ENCODE data around the gene ITPRIP.
A peak's percentile ranks its signal among the peaks of the same experiment; 100 is the strongest.

Gene ITPRIP

DNA sequence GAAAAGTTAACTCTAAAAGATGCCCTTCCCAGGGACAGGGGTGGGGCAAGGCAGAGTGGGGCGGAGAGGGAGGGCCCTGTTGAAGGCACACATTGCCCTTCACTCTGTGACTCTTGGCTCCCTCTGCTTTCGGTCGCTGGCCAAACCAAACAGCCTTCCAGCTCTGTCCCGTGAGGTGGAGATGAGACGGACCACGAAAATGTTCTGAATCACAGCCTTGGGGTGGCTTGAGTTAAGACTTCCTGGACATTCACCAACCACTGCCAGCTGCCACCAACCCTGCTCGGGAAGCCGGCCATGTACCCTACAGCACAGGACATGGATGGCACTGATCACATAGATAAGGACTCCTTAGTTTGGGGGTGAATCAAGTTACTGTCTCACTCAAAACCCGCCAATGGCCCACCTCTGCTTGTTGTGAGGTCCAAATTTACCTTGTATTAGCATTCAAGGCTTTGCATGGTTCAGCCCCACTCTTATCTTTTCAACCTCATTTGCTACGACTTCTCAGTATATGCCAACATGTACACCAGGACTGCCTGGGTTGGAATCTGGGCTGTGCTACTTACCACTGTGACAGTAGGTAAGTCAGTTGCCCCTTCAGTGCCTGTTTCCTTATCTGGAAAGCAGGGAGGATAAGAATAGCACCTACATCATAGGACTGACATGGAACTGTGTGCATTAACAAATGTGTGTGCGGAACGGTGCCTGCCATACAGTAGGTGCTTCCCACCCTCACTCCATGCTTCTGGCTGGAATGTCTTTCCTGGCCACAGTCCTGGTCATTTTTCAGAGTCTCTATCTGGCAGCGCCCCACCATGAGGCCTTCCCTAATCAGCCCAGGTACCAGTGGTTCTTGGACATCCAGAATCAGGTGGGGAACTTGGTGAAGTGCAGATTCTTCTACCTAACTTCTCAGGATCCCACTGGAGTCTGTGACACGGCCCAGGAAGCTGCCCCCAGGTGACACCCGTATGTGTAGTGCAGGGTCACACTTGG, 28.0 kb downstream of the ITPRIP start:
- no peak for DNase-seq (ENCODE audit: low read depth, low spot score)

DNA sequence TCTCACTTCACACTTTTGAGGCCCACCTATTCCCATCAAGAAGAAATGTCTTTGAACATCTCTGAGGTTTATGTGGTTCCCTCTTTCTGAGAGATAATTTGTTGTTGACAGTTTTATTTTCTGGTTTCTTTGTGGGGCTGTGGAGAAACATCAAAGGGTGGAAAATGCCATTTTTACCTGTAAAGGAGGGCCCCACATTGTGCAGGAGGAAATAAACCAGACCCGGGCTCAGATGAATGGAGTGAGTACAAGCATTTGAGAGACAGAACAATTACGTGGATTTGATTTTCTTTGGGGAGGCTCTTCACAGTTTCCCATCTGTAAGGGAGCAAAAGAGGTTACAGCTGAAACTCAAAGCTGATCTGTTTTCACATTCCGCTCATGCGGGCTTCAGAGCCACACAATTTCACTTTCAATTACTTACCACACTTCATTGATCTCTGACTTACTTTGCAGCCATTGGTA, 29.8 kb downstream of the ITPRIP start:
- no peak for DNase-seq (ENCODE audit: low read depth, low spot score)

DNA sequence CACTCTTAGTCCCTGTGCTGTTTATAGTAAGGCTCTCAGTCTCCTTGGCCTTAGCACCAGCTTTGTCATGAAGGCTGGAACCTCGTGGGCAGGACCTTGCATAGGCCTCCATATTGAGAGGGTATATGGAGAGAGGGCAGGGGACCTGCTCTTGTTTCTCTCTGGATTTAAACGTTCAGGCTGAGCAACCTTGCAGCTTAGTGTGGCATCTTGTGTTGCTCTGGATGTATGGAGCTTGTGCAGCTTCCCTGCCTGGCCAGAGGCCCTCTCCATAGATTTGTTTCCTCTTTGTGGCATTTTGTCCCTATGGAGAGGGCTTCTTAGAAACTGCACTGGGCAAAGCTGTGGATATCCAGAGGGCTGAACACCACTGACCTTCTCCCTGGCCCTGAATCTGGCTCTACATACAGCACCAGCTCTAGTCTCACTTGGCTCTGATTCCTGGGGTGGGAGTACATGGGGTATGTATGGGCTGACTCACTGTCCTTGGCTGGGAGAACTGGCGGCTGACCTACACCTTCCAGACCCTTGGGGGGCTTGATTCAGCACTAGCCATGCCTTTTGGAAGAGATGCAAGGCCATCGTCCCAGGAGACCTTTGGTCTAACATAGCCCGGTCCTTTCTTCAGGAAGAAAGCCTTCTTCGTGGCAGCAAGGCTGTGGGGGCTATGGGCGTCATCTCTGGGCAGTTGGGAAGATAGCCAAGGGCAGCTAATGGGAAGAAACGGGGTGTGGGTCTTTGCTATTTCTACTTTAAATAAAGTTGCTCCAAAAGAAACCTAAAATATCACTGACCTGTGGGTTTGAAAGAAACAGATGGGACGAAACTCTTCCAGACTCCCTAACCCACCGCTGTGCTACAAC, 30.5 kb downstream of the ITPRIP start:
- no peak for DNase-seq (ENCODE audit: low read depth, low spot score)

DNA sequence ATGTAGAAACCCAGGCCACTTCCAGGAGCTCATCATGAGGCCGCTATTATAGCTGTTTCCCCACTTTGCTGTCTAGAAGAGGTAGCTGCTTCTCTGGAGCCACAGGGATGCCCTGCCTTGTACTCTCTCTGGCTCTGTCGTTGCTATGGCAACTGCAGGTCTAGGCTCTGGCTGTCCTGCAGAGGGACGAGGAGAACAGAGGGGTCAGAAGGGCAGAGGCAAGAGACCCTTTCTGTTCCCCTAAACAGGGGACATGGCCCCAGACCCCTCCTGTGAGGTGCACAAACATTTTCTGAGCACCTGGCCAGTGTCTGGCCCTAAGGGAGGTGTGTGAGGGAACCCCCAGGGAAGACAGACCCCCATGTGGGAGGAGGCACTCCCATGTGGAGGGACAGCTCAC, 31.4 kb downstream of the ITPRIP start:
- no peak for DNase-seq (ENCODE audit: low read depth, low spot score)

DNA sequence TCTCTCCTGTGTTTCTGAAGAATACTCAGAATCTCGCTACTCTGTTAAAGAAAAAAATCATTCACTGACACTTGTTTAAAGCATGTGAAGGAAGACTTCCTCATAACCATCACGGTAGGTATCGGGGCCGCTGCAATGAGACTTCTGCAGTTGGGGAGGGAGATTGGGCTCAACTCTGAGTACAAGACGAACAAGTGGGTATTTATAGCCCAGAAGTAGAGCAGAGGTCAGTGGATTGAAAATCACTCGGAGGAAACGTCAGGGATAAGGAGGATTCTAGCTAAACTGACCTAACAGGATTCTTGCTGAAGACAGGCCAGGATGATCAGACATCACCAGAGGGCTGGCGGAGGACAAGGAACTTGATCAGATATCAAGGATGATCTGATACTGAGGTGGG, 33.3 kb downstream of the ITPRIP start:
- DNase-seq (ENCODE audit: low read depth, low spot score) = no peak

DNA sequence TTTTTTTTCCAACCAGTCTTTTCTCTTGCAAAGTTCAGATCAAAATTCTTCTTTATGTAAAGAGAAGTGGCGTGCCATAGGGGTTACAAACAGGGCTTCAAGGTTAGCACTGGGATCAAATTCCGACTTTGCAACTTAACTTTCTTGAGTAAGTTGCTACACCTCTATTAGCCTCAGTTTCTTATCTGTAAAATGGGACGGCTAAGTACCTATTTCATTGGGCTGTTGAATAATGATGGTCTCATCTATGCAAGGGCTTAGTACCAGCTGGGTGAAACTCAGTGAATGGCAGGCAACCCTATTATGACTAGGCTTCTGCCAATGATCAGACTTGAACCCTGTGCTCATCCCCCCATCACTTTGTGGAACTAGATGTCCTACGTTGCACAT, 33.9 kb downstream of the ITPRIP start:
- DNase-seq (ENCODE audit: low read depth, low spot score) = no peak

DNA sequence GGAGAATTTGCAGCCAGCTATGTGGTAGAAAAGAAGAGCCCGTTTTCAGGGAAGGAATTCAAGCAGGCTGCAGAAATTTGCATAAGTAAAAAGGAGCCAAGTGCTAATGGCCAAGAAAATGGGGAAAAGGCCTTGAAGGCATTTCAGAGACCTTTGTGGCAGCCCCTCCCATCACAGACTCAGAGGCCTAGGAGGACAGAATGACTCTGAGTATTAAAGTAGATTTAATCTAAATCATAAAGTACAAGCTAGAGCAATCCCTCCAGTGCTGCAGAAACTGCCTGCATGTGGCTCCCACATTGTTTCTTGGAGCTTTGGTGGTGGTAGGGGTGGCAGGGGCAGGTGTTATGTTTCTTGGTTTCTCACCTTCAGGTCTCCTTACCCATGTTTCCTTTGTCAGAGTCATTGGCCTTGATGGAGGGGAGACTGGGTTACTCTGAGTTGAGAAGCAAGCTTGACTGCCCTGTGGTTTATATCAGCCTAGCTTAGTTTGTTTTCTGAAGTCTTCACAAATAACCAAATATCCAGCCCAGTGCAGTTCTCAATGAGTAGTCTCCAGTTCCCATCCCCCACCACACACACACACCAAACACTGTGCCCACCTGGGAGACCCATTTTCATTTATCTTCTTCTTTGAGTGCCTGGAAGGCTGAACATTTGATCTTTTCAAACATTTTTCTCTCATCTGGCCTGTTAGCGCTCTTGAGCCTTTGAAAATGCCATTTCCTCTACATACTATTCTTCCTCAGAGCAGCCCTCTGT, 34.5 kb downstream of the ITPRIP start:
- DNase-seq (ENCODE audit: low read depth, low spot score) = no peak

DNA sequence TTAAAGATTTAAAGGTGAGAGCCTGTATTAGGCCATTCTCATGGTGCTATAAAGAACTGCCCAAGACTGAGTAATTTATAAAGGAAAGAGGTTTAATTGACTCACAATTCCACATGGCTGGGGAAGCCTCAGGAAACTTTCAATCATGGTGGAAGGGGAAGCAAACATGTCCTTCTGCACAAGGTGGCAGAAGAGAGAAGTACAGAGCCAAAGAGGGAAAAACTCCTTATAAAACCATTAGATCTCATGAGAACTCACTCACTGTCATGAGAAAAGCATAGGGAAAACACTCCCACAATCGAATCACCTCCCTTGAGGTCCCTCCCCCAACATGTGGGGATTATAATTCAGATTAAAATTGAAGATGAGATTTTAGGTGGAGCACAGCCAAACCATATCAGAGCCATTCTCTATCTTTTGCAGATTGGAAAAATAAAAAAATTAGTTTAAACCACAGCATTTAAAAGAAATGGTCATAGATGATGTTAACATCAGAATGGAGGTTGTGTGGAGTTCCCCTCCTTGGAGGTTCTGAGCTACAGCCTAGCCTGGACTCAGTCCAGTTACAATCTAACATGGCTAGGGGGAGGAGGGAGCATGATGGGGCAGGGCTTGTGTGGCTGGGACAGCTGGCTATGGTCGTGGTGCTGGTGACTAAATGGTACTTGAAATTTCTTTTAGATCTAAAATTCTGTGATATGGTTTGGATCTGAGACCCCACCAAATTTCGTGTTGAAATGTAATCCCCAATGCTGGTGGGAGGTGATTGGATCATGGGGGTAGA, 36.2 kb downstream of the ITPRIP start:
- DNase-seq (ENCODE audit: low read depth, low spot score) = no peak

DNA sequence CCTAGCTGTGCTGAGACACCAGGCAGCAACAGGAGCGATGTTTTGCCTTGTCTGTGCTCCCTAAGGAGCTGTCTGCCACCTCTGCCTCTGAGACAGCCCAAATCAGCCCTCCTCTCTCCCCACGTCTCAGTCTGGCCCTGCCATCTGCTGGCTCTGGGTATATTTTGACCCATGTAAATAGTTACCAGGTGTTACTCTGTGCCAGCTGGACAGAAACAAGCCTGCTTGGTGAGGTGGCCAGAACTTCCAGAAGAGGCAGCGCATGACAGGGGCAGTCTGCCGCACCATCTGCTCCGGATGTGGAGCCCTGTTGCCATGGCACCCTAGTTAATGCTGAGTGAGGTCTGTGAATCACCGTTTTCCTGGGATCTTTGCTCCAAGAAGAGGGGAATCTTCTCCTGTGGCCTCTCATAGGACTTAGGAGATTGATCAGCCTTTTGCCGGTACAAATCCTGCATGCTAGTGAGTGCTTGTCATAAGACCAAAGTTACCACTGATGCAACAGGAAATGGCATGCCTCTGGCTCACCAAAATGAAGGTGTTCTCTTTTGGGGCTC, 37.5 kb downstream of the ITPRIP start:
- no peak for DNase-seq (ENCODE audit: low read depth, low spot score)

DNA sequence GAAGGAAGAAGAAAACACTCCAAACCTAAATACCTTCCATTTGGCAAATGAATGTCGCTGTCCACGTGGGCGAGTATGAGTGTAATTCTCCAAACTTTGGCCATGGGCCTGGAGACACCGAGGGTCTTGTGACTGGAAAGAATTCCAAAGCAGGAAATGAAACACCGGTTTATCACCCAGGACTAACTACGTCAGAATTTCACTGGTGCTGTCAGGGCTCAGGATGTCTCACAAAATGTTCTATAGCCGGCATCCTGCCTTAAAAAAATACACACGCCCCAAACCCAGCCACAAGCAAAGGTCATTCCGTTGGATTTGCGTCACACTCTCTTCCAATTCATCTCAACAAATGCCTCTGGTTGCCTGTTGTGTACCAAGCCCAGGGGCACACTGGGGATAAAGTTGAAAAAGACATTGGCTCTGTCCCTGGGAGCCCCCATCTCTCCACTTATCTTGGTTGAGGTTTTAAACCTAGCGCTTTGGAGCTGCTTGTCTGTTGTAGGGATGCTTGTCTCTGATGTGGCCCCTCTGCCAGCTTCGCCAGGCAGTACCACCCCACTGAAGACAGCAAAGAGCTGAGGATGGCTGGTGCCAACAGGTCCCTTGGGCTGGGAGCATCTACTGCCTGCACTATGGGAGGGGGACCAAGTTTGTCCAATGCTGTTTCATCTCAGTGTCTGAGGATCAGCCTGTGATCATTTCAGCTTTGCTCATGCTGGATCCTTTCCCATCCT, 38.1 kb downstream of the ITPRIP start:
- no peak for DNase-seq (ENCODE audit: low read depth, low spot score)

DNA sequence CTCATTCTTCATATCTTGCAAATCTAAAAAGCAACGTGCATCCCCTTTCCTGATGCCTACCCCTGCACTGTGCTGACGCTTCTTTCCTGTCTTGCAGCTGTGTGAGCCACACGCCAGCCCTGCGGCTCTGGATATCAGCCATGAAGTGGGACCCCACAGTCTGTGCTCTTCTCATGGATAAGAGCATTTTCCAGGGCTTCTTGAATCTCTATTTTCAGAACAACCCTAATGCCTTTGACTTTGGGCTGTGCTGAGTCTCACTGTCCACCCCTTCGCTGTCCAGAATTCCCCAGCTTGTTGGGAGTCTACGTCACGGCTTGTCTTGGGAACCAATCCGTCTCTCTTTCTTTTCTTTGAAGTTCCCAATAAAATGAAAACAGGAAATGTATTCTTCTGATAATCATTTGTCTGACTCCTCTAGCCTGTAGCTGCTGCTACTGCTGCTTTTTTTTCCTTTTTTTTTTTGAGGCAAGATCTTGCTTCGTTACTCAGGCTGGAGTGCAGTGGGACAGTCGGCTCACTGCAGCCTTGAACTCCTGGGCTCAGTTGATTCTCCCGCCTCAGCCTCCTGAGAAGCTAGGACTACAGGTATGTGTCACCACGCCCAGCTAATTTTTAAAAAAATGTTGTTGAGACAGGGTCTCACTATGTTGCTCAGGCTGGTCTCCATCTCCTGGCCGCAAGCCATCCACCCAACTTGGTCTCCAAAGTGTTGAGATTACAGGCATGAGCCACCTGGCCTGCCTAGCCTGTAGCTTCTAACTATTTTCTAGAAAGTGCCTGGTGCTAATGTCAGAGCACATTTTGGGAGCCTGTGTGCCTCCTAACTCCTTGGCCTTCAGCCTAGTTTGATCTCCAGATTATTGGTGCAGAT, 39.0 kb downstream of the ITPRIP start:
- DNase-seq (ENCODE audit: low read depth, low spot score) = no peak

DNA sequence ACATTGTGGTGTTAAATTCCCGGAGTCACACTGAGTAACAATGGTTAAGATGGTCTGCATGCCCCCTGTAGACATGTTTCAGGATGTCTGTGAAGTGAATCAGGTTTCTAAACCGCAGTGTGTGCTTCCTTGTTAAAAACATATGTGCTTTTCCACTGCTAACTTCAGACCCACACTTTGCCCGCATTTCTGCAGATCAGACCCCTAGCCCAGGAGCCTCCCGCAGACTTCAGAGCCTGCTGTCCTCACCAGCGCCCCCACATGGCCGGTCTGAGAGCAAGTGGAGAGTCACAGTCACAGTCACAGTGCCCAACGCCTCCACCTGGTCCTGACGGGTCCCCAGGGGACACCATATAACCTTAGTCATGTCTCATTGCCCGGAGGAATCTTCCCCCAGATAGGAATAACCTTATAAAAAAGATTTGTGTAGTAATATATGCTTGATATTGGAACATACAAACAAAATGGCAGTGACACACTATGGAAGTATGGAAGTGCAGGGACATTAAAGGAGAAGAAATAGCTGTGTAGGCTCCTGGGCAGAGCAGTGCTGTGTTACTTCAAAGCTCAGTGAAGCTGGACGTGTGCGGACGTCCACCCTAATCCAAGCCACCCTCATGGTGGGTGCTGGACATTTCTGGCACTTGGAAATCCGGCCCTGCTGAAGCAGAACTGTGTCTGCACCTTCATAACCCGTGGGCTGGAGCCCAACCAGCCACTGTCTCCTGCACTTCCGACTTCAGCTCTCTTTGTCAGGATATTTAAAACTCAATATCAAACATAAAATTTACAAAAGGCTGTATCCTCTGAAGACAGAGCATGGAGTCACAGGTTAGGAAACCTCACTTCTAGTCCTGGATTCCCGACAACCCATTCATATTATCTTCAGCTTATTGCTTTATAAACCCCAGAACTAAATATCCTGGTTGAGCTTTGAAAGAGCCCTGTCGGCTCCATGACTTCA, 40.3 kb downstream of the ITPRIP start:
- peak; percentile 79 for DNase-seq (ENCODE audit: low read depth, low spot score)

DNA sequence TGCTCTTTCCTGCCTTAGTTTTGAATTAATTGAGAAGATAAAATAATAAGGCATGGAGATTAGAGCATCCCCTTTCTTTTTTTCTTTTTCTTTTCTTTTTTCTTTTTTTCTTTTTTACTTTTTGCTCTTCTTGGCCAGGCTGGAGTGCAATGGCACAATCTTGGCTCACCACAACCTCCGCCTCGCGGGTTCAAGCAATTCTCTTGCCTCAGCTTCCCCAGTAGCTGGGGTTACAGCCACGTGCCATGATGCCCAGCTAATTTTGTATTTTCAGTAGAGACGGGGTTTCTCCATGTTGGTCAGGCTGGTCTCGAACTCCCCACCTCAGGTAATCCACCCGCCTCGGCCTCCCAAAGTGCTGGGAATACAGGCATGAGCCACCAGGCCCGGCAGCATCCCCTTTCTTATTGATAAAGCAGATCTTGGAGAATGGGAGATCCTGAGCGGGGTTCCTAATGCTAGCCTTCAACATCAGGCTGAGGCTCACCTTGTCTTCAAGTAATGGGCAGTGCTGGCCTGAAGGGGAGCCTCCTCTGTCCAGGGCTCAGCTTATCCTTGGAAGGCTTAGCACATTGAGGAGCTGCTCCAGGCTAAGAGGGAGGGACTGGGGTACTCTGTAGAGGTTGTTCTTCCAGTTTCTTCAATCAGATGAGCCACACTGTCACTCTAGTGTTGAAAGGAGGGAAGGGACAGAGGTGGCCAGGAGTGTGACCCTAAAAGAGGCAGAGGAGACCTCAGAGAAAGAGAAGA, 41.4 kb downstream of the ITPRIP start:
- DNase-seq (ENCODE audit: low read depth, low spot score) = no peak

DNA sequence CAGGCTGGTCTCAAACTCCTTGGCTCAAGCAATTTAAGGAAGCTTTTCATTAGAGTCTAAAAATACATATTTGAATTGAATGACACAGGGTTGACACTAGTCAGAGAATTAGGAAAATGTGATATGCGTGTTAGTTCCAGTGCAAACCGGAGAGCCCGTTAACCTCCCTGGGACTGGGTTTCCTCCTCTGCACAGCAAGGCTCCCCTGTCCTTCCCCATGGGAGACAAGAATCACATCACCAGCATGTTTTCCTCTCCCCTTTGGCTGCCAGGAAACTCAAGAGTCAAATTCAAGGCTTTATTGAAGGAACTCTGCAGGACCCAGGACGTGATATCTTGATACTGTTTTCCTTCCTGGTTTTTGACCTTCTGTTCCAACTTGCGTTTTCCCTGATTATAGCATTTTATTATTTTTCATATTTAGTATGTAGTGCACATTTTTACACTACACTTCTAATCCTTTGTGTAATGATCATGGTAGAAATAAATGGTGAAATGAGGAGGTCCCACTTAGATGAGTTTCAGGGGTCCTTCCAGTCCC, 44.4 kb downstream of the ITPRIP start:
- DNase-seq (ENCODE audit: low read depth, low spot score) = no peak

DNA sequence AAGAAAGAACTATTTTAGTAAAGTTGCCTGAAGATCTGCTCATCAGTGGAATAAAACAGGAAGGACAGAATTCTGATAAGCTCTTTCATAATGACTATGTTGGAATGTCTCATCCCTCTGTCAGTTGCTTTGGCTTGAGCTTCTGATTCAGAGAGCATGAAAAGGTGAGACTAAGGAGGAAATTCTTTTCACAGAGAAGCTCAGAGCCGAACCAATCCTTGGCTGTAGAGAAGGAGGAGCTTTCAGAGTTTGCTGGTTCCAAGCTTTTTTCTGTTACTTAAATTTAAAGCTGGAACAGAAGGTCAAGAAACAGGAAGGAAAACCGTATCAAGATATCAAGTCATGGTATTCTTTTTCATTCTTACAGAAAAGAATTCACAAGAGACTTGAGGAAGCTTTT, 45.3 kb downstream of the ITPRIP start:
- no peak for DNase-seq (ENCODE audit: low read depth, low spot score)

DNA sequence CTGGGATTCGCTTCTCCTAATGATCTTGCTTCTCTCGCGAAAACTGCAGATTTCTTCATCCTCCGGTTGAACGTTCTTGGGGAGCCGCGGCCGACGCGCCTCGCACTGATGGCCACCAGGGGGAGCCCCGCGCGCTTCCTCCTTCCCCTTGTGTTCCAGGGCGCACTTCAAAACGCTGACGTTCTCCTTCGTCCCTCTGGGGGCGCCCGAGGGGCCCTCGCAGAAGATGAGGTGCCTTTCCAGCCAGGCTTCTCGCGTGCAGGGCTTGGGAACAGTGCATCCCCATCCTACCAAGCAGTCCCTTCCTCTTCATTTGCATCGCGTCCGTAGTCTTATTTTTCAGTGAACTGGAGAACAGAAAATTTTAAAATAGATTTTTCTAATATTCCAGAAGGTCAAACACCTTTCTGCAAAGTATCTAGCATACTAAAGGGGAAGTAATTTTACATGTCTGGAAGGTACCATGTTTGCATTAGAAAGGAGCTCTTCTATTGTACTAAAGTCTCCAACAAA, 46.8 kb downstream of the ITPRIP start:
- peak; percentile 96 for DNase-seq (ENCODE audit: low read depth, low spot score)

Data from ELF-1 (cell line).